ENCODE measurements around the gene HOXB5.
A peak's percentile ranks its signal among the peaks of the same experiment; 100 is the strongest.

The HOXB5 gene

DNA sequence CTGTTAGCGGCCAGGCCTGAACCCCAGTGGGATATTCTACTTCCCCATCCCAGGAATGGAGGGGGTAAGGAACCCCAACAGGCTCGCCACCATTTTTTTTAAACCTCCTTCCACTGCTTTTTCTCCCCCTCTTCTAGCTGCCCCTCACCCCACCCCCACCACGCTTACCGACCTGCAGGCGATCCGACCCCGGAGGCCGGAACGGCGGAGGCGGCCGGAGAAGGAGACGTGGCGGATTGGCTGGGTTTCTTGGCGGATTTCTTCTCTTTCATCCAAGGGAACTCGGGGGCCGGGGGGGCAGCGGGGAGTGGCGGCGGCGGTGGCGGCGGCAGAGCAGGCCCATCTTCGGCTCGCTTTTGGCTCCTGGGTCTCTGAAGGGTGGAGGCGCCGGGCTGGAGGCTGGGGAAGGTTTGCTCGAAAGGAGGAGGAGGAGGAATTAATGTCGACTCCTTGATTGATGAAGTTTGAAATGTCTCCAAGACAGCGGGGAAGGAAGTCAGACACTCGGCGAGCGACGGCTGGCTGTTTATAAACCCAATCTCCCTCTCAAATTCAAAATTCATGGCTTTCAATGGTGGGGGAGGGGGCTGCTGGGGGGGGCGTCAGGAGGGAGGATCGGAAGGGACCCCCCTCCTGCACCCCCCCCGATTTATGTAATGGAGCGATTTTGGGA lies 49.1 kb downstream of the HOXB5 start:
- H3K27me3 ChIP-seq = peaks cover 100% of the 10 kb centered on the region
- peaks cover 90% of the 10 kb centered on the region for H4K20me1 ChIP-seq
- TF ChIP-seq Cebpa-rat (IDR thresholded peaks at IDR 0.05) = no peak
- no peak overlapping the region for H3K27ac ChIP-seq
- peaks cover 10% of the 10 kb centered on the region for H3K9me3 ChIP-seq
- H3K4me2 ChIP-seq = no peak overlapping the region
- H3K36me3 ChIP-seq = no peaks in the 10 kb centered on the region
- H3K4me3 ChIP-seq = no peak overlapping the region
- no peaks in the 10 kb centered on the region; the same call in 1 of the 2 replicates for H3K4me1 ChIP-seq
- H3K9ac ChIP-seq = no peak overlapping the region

DNA sequence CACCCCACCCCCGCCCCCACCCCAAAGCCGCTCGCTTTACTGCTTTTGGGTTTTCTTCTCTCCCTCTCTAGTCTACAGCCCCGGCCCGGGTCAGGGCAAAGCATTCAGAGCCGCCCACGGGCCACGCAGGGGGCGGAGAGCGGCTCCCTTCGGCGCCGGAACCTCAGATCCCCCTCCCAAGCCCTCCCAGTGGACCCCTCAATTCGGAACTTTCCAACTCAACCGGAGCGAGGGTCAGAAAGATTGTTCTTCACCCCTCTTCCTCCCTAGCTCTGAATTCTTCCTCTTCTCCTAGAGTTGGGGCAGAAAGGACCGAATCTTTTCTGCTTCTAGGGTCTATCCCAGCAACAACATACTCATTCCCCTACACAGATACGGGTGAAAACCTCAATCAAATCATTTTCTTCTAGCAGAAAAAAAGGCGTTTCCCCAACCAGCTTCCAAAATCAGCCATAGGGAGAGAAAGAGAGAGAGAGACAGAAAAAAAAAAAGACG lies 49.7 kb downstream of the HOXB5 start:
- no peak overlapping the region for H3K4me3 ChIP-seq
- peaks cover 84% of the 10 kb centered on the region for H4K20me1 ChIP-seq
- H3K27me3 ChIP-seq = peaks cover 100% of the 10 kb centered on the region
- no peak overlapping the region for H3K9ac ChIP-seq
- no peak overlapping the region for H3K4me2 ChIP-seq
- H3K36me3 ChIP-seq = no peaks in the 10 kb centered on the region
- H3K27ac ChIP-seq = no peak overlapping the region
- TF ChIP-seq Cebpa-rat (IDR thresholded peaks at IDR 0.05) = no peak
- H3K9me3 ChIP-seq = peaks cover 10% of the 10 kb centered on the region
- no peaks in the 10 kb centered on the region; the same call in 1 of the 2 replicates for H3K4me1 ChIP-seq

DNA sequence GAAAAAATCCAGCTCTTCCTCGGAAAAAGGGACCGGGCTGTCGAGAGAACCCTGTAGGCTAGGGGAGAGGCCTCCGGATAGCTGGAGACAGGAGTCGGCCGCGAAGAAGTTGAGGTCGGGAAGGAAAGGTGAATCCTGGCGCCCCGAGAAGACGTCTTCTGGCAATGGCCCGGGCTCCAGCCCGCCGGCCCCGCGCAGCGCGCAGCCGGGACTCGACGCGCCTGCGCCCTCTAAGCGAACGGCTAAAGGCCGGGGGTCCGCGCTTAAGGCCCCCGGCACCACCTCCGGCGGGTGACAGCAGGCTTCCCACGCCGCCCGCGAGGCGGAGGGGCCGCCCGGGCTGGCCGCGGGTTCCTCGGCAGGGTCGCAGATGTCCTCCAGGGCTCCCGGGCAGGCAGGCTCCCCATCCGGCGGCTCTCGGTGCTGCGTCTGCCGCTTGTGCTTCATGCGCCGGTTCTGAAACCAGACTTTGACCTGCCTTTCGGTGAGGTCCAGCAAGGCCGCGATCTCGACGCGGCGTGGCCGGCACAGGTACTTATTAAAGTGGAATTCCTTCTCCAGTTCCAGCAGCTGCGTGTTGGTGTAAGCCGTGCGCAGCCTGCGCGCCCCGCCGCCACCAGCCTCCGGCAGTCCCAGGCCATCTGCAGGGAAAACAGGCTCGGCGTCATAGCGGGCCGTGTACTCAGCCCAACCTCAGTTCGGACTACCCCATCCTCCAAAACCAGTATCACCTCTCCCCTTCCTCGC lies 50.3 kb downstream of the HOXB5 start:
- H3K27ac ChIP-seq = no peak overlapping the region
- H3K27me3 ChIP-seq = peaks cover 100% of the 10 kb centered on the region
- H4K20me1 ChIP-seq = peaks cover 79% of the 10 kb centered on the region
- peaks cover 10% of the 10 kb centered on the region for H3K9me3 ChIP-seq
- H3K4me2 ChIP-seq = peak overlapping the region; percentile 19; the same call in 1 of the 2 replicates
- TF ChIP-seq Cebpa-rat (IDR thresholded peaks at IDR 0.05) = no peak
- no peaks in the 10 kb centered on the region; the same call in 1 of the 2 replicates for H3K4me1 ChIP-seq
- H3K36me3 ChIP-seq = no peaks in the 10 kb centered on the region
- H3K4me3 ChIP-seq = peak overlapping the region; percentile 36; the same call in 1 of the 2 replicates
- H3K9ac ChIP-seq = no peak overlapping the region

DNA sequence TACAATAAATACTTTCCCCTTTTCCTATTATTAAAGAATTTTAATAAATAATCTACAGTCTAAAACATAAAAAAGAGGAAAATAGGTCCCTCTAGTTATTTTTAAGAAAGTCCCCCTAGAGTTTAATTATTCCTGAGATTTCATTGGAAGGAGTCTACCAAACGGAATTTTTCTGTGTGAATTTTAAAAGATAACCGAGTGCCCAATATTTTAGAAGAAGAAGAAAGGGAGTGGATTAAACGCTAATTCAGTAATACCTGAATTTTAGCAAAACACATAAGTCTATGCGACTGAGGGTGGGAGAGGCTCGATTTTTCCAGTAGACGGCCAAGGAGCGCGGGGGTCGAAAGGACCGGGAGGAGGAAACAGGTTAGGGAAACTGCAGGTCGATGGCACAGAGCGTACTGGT lies 50.9 kb downstream of the HOXB5 start:
- Histone ChIP-seq H3K9ac (no peak overlapping the region), H3K9me3 (peaks cover 10% of the 10 kb centered on the region), H3K36me3 (no peaks in the 10 kb centered on the region), H3K27ac (no peak overlapping the region), H3K27me3 (peaks cover 100% of the 10 kb centered on the region), H3K4me1 (no peaks in the 10 kb centered on the region; the same call in 1 of the 2 replicates), H3K4me3 (no peak overlapping the region), H3K4me2 (no peak overlapping the region), H4K20me1 (peaks cover 75% of the 10 kb centered on the region)
- no peak for TF ChIP-seq Cebpa-rat (IDR thresholded peaks at IDR 0.05)

DNA sequence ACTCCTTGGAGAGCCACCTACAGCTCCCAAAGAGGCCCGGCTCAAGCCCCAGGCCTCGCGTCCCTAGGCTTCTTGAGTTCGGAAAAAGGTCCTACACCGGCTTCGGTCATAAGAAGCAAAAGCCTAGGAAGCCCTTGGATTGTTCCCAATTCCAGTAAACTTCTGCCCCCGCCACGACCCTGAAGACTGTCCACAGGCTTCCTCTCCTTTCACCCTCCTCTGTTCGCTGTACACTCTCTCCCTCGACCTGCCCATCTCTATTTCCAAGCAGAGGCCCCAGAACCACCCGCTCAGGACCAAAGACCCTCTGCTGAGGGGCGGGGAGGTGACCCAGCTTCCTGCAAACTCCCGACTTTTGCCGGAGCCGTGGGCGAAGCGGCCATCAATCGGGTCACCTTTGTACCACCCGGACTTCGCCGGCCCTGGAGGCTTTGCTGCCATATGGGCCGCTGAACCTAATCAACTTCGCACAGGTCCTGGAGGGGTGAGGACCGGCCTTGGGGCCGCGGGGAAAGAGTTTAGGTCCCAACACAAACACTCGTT lies 51.4 kb downstream of the HOXB5 start:
- H3K27me3 ChIP-seq = peaks cover 100% of the 10 kb centered on the region
- peaks cover 70% of the 10 kb centered on the region for H4K20me1 ChIP-seq
- H3K9me3 ChIP-seq = peaks cover 10% of the 10 kb centered on the region
- H3K9ac ChIP-seq = no peak overlapping the region
- no peaks in the 10 kb centered on the region for H3K36me3 ChIP-seq
- no peaks in the 10 kb centered on the region; the same call in 1 of the 2 replicates for H3K4me1 ChIP-seq
- no peak overlapping the region for H3K4me2 ChIP-seq
- no peak for TF ChIP-seq Cebpa-rat (IDR thresholded peaks at IDR 0.05)
- H3K4me3 ChIP-seq = no peak overlapping the region
- no peak overlapping the region for H3K27ac ChIP-seq

DNA sequence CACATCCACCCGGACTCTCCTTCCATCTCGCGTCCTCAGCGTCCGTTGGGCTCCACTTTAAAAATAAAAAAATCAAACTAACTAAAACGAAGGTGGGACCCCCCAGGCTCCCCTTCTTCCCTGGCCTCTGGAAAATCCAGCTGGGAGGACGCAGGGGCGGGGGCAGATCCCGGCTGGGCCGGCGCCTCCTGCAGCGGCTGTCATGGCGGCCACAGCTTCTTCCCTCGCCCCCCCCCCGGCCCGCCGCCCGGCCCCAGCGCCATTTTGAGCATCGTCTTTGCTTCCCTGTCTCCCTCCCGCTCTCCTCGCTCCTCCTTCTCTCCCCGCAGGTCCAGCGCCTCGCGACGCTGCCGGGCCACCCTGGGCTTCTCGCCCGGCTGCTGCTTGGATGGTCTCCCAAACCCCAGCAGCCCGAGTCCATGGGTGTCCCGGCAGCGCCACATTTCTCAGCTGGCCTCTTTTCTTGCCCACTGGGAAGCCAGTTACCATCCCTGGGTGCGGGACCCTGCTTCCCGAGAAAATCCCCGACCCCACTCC lies 51.9 kb downstream of the HOXB5 start:
- Histone ChIP-seq H3K4me2 (no peak overlapping the region), H3K4me1 (no peaks in the 10 kb centered on the region; the same call in 1 of the 2 replicates), H3K9ac (no peak overlapping the region), H3K36me3 (no peaks in the 10 kb centered on the region), H3K27me3 (peaks cover 97% of the 10 kb centered on the region), H3K9me3 (peaks cover 10% of the 10 kb centered on the region), H3K4me3 (no peak overlapping the region), H4K20me1 (peaks cover 64% of the 10 kb centered on the region), H3K27ac (no peak overlapping the region)
- no peak for TF ChIP-seq Cebpa-rat (IDR thresholded peaks at IDR 0.05)
